Ovary (tissue), 3 donors: ENCODE data around the gene SLC5A2.

Source experiments
- EP300 ChIP-seq: sonication (generic); formaldehyde crosslinking; IDR thresholded peaks from one replicate; pipeline ENCODE4 v1.6.1; 2017; ENCODE audit warnings: antibody characterized with exemption
- POLR2A ChIP-seq: fragments of 450-650 bp; IDR thresholded peaks from one replicate; pipeline ENCODE4 v1.6.1; 2017; ENCODE audit warnings: antibody characterized with exemption, mild to moderate bottlenecking, moderate library complexity
- TF ChIP-seq, protein P1 (sequence below), 3 donors: fragments of 450-650 bp in 2 of 3; fragments of 200-600 bp in 1 of 3; IDR thresholded peaks; one replicate each; pipeline versions ENCODE4 v1.5.1 to v1.8.0; 2016 to 2022; ENCODE audit warnings: antibody characterized with exemption in 3 of 3, mild to moderate bottlenecking in 1 of 3
- donor health status: DM: no; HTN: no; CAD: no.

DNA sequence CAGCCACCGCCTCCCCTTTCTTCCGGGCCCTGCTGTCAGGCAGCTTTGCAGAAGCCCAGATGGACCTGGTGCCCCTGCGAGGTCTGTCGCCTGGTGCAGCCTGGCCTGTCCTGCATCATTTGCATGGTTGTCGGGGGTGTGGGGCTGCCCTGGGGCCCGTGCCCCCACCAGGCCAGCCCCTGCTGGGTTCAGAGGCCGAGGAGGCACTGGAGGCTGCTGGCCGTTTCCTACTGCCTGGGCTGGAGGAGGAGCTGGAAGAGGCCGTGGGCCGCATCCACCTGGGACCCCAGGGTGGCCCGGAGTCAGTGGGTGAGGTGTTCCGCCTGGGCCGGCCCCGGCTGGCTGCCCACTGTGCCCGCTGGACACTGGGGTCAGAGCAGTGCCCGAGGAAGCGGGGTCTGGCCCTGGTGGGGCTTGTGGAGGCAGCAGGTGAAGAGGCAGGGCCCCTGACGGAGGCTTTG, 16.5 kb upstream of the SLC5A2 start:
- TF ChIP-seq, protein P1, sequence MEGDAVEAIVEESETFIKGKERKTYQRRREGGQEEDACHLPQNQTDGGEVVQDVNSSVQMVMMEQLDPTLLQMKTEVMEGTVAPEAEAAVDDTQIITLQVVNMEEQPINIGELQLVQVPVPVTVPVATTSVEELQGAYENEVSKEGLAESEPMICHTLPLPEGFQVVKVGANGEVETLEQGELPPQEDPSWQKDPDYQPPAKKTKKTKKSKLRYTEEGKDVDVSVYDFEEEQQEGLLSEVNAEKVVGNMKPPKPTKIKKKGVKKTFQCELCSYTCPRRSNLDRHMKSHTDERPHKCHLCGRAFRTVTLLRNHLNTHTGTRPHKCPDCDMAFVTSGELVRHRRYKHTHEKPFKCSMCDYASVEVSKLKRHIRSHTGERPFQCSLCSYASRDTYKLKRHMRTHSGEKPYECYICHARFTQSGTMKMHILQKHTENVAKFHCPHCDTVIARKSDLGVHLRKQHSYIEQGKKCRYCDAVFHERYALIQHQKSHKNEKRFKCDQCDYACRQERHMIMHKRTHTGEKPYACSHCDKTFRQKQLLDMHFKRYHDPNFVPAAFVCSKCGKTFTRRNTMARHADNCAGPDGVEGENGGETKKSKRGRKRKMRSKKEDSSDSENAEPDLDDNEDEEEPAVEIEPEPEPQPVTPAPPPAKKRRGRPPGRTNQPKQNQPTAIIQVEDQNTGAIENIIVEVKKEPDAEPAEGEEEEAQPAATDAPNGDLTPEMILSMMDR (IDR thresholded peaks at IDR 0.05) = no peak
- TF ChIP-seq POLR2A (no peak), EP300 (no peak)
